GM12873 (cell line): Measurements from ENCODE around the gene ZSCAN32.

Experiments used
- CTCF ChIP-seq: IDR thresholded peaks from 2 replicates; pipeline ENCODE4 v1.5.1; 2012; ENCODE audit warnings: low read depth, mild to moderate bottlenecking, moderate library complexity, low read length, control low read depth; ENCODE audit not compliant: insufficient read depth; ENCODE audit errors: missing control alignments

Gene ZSCAN32

GRCh38 chr16:3413730-3414379 lies 13.1 kb upstream of the ZSCAN32 start:
- no peak for TF ChIP-seq CTCF

GRCh38 chr16:3408561-3409197 lies 7.9 kb upstream of the ZSCAN32 start:
- TF ChIP-seq CTCF = no peak

- TF ChIP-seq CTCF = no peak
Observed at GRCh38 chr16:3401719-3402397, 1.1 kb upstream of the ZSCAN32 start.

GRCh38 chr16:3400446-3400778 lies 392 bp downstream of the ZSCAN32 start:
- TF ChIP-seq CTCF = no peak

GRCh38 chr16:3389663-3390338 lies 11.0 kb downstream of the ZSCAN32 start:
- no peak for TF ChIP-seq CTCF

- TF ChIP-seq CTCF = no peak
Observed at GRCh38 chr16:3388325-3388724, 12.5 kb downstream of the ZSCAN32 start.

- no peak for TF ChIP-seq CTCF
Observed at GRCh38 chr16:3383045-3383448, 17.8 kb downstream of the ZSCAN32 start.
